IMR-90 (cell line): ENCODE results near the gene ACTR3C. TPM values are rescaled to one million over a fixed set of nuclear protein-coding genes. Genes with fewer than 3 reads are reported as not detected.

Experiments
- ATAC-seq: fragments of 200-7000 bp; cut with Tn5 transposase; 2 replicates; pipeline ENCODE4 v1.9.1; 2020; ENCODE audit warnings: low read depth, mild to moderate bottlenecking, moderate library complexity
- BruUV-seq: library from RNA; stranded (reverse); fragments of 400-500 nt; replicated peaks from 2 replicates; lab custom pipeline; 2021; lab: Mats Ljungman, UMichigan
- CTCF ChIA-PET: fragments of 300-600 bp; formaldehyde crosslinking; extraction: SDS; loops from one replicate; lab custom pipeline; 2021; ENCODE audit warnings: antibody characterized with exemption; lab: Yijun Ruan, JAX
- POLR2A ChIA-PET: fragments of 300-600 bp; sonication (Branson Sonifier 250); formaldehyde crosslinking; loops from one replicate; lab custom pipeline; 2022; ENCODE audit warnings: antibody characterized with exemption; ENCODE audit not compliant: unreplicated experiment; lab: Charles Lee
- DNase-seq: peaks from one replicate; pipeline ENCODE4 v3.0.0; 2013
- H2AFZ ChIP-seq: replicated peaks from 2 replicates; pipeline ENCODE3; 2013; ENCODE audit warnings: low read length, mild to moderate bottlenecking; ENCODE audit not compliant: poor library complexity
- H2AK5ac ChIP-seq: 2 replicates; pipeline ENCODE4 v1.6.1; 2013; ENCODE audit warnings: low read depth, low read length, inconsistent platforms
- H2AK9ac ChIP-seq: replicated peaks from 2 replicates; pipeline ENCODE3; 2013; ENCODE audit warnings: mild to moderate bottlenecking, low read depth, low read length, moderate library complexity; ENCODE audit not compliant: poor library complexity
- H2BK120ac ChIP-seq: 2 replicates; pipeline ENCODE4 v1.6.1; 2013; ENCODE audit warnings: low read depth, low read length, inconsistent platforms
- H2BK15ac ChIP-seq: 3 replicates; pipeline ENCODE4 v1.6.1; 2013; ENCODE audit warnings: low read depth, low read length, inconsistent platforms
- H2BK20ac ChIP-seq: 2 replicates; pipeline ENCODE4 v1.6.1; 2013; ENCODE audit warnings: low read depth, mild to moderate bottlenecking, inconsistent platforms, low read length, moderate library complexity
- H2BK5ac ChIP-seq: 2 replicates; pipeline ENCODE4 v1.6.1; 2013; ENCODE audit warnings: mild to moderate bottlenecking, low read depth, low read length, inconsistent platforms; ENCODE audit not compliant: poor library complexity, severe bottlenecking
- H3K14ac ChIP-seq: replicated peaks from 2 replicates; pipeline ENCODE4 v1.6.1; 2013; ENCODE audit warnings: low read depth, low read length, inconsistent platforms
- H3K18ac ChIP-seq: 2 replicates; pipeline ENCODE4 v1.6.1; 2013; ENCODE audit warnings: low read depth, low read length, control low read depth
- H3K23ac ChIP-seq: 2 replicates; pipeline ENCODE4 v1.6.1; 2013; ENCODE audit warnings: low read depth, low read length, inconsistent platforms
- H3K27ac ChIP-seq: 2 replicates; pipeline ENCODE4 v1.5.1; 2013; ENCODE audit warnings: mild to moderate bottlenecking, control low read depth, low read length; ENCODE audit not compliant: insufficient read depth
- H3K27me3 ChIP-seq: 2 replicates; pipeline ENCODE4 v1.6.1; 2013; ENCODE audit warnings: low read length; ENCODE audit not compliant: control insufficient read depth, insufficient read depth
- H3K36me3 ChIP-seq: 2 replicates; pipeline ENCODE4 v1.6.1; 2013; ENCODE audit warnings: low read length, mixed read lengths; ENCODE audit not compliant: control insufficient read depth, insufficient read depth
- H3K4ac ChIP-seq: 2 replicates; pipeline ENCODE4 v1.6.1; 2013; ENCODE audit warnings: low read depth, low read length, inconsistent platforms
- H3K4me1 ChIP-seq: 2 replicates; pipeline ENCODE4 v1.6.1; 2013; ENCODE audit warnings: low read length, mixed read lengths; ENCODE audit not compliant: control insufficient read depth, insufficient read depth
- H3K4me2 ChIP-seq: 2 replicates; pipeline ENCODE4 v1.6.1; 2013; ENCODE audit warnings: low read depth, mild to moderate bottlenecking, control low read depth, low read length, moderate library complexity
- H3K4me3 ChIP-seq: 2 replicates; pipeline ENCODE4 v1.5.1; 2013; ENCODE audit warnings: low read depth, mild to moderate bottlenecking, control low read depth, low read length, moderate library complexity; ENCODE audit not compliant: insufficient read depth
- H3K56ac ChIP-seq: 2 replicates; pipeline ENCODE4 v1.6.1; 2013; ENCODE audit warnings: low read length, inconsistent platforms; ENCODE audit not compliant: insufficient read depth; ENCODE audit errors: extremely low read depth
- H3K79me1 ChIP-seq, 2 experiments: 2 replicates each; pipeline ENCODE4 v1.6.1; 2013; ENCODE audit warnings: low read length in 2 of 2, inconsistent platforms in 1 of 2, low read depth in 1 of 2
- H3K9ac ChIP-seq: 2 replicates; pipeline ENCODE4 v1.6.1; 2013; ENCODE audit warnings: low read depth, low read length, control low read depth
- H3K9me1 ChIP-seq: 2 replicates; pipeline ENCODE4 v1.6.1; 2013; ENCODE audit warnings: low read length, inconsistent platforms; ENCODE audit not compliant: insufficient read depth
- H3K9me3 ChIP-seq: 2 replicates; pipeline ENCODE4 v1.6.1; 2013; ENCODE audit warnings: low read length; ENCODE audit not compliant: control insufficient read depth, insufficient read depth
- H4K20me1 ChIP-seq: 2 replicates; pipeline ENCODE4 v1.6.1; 2013; ENCODE audit warnings: low read length, inconsistent platforms; ENCODE audit not compliant: insufficient read depth
- H4K5ac ChIP-seq: 2 replicates; pipeline ENCODE4 v1.6.1; 2013; ENCODE audit warnings: mild to moderate bottlenecking, low read depth, low read length, control low read depth
- H4K8ac ChIP-seq, 2 experiments: 2 replicates each; pipeline ENCODE4 v1.6.1; 2013; ENCODE audit warnings: low read depth in 2 of 2, low read length in 2 of 2, control low read depth in 1 of 2, inconsistent platforms in 1 of 2
- H4K91ac ChIP-seq: 2 replicates; pipeline ENCODE4 v1.6.1; 2013; ENCODE audit warnings: low read depth, low read length, inconsistent platforms; ENCODE audit not compliant: insufficient read depth
- CEBPB ChIP-seq: IDR thresholded peaks from 2 replicates; pipeline ENCODE4 v1.6.1; 2012; ENCODE audit warnings: low read depth, low read length, improper control_type of control experiment
- CTCF ChIP-seq: conservative IDR thresholded peaks from 2 replicates; pipeline ENCODE4 v1.5.1; 2012; ENCODE audit warnings: mild to moderate bottlenecking, low read depth, low read length, improper control_type of control experiment
- ELK1 ChIP-seq: fragments of 150-350 bp; IDR thresholded peaks from 2 replicates; pipeline ENCODE4 v1.6.1; 2016; ENCODE audit warnings: low read depth, mild to moderate bottlenecking, low read length, moderate library complexity, borderline replicate concordance
- RAD21 ChIP-seq: IDR thresholded peaks from 2 replicates; pipeline ENCODE4 v1.6.1; 2012; ENCODE audit warnings: low read length, improper control_type of control experiment
- SMC3 ChIP-seq: fragments of 150-350 bp; IDR thresholded peaks from 2 replicates; pipeline ENCODE4 v1.6.1; 2016; ENCODE audit warnings: low read depth, mild to moderate bottlenecking, antibody characterized with exemption, low read length, moderate library complexity
- WGBS, 2 experiments: methylation state at CpG; one replicate each; pipeline versions ENCODE4 v1.1.5 to v1.1.7; 2013; ENCODE audit warnings: missing lambda C conversion rate in 2 of 2; ENCODE audit not compliant: insufficient read length in 1 of 2; ENCODE audit errors: extremely low coverage in 2 of 2; 5-methylcytosine and 5-hydroxymethylcytosine counted together
- dilution Hi-C: fragments of 300-500 bp; cut with HindIII; formaldehyde crosslinking; loops from one replicate; pipeline ENCODE4 v1.14.3; 2018; ENCODE audit warnings: low sequenced_read_pairs; ENCODE audit not compliant: unreplicated experiment
- in situ Hi-C: fragments of 300-500 bp; cut with MboI; formaldehyde crosslinking; loops from 3 replicates; pipeline ENCODE4 v1.14.3; 2019; ENCODE audit warnings: low sequenced_read_pairs, inconsistent platforms, mixed read lengths
- intact Hi-C: fragments of 100-400 bp; cut with micrococcal nuclease; formaldehyde crosslinking; loops from 2 replicates; pipeline ENCODE4 v1.10.0; 2022
- polyA plus RNA-seq, 3 experiments: library from polyadenylated mRNA; depleted of rRNA; stranded (reverse); fragments of >200 nt; gene quantifications; 2 replicates each; pipeline ENCODE4 v1.2.3, GENCODE V29; 2012; ENCODE audit warnings: low replicate concordance in 1 of 3
- total RNA-seq: library from RNA; depleted of rRNA; stranded (reverse); fragments of >200 nt; gene quantifications from 2 replicates; pipeline ENCODE4 v1.2.3, GENCODE V29; 2012

Gene ACTR3C
- total and polyA plus RNA-seq, 2 of the 4 experiments (the other 2 are of a cell fraction): not detected

- Histone ChIP-seq H3K79me1 (no peaks in the 10 kb centered on the region), H3K18ac (no peak overlapping the region), H2BK120ac (no peak overlapping the region), H2AFZ (no peak overlapping the region), H4K91ac (no peak overlapping the region), H4K5ac (no peak overlapping the region; the same call in 1 of the 2 replicates), H3K9me3 (no peaks in the 10 kb centered on the region), H2AK9ac (no peak overlapping the region), H3K4me1 (no peaks in the 10 kb centered on the region; the same call in 1 of the 2 replicates), H3K4ac (no peak overlapping the region), H4K8ac (no peak overlapping the region; a peak in 1 of 4 replicates), H2BK15ac (no peak overlapping the region), H2BK5ac (no peak overlapping the region), H3K27me3 (no peaks in the 10 kb centered on the region), H3K23ac (no peak overlapping the region), H2BK20ac (no peak overlapping the region), H3K4me3 (no peak overlapping the region), H3K27ac (no peak overlapping the region), H3K36me3 (no peaks in the 10 kb centered on the region), H3K9ac (no peak overlapping the region), H2AK5ac (no peak overlapping the region), H3K4me2 (no peak overlapping the region), H4K20me1 (no peaks in the 10 kb centered on the region), H3K9me1 (no peaks in the 10 kb centered on the region; the same call in 1 of the 2 replicates), H3K56ac (no peak overlapping the region), H3K14ac (no peak overlapping the region)
- DNase-seq (peak; percentile 33), ATAC-seq (peak; percentile 42; the same call in 1 of the 2 replicates)
- BruUV-seq: no TSS peak
- intact Hi-C loops (loop anchor here (2.0 kb wide), 1 partner anchor 64 kb away; no protein-coding TSS in a partner anchor), in situ Hi-C loops (no loop called here), dilution Hi-C loops (no loop called here)
- POLR2A ChIA-PET: no interaction called here
- TF ChIP-seq CTCF (peak; percentile 65), CEBPB (no peak), RAD21 (peak; percentile 62), ELK1 (no peak), SMC3 (peak; percentile 71)
- WGBS, 2 experiments: no CpG with 5 or more reads among the region's 6 CpGs
- CTCF ChIA-PET: interaction anchor here (0.6 to 2.0 kb wide), 8 partner anchors 11 to 1537 kb away, joined by 3 to 5 read pairs (median 3); no protein-coding TSS in a partner anchor
Measured at GRCh38 chr7:150356265-150356897, 33.0 kb upstream of the ACTR3C start.
